HL-60 (cell line): ENCODE measurements around the gene SUN2.
A peak's percentile ranks its signal among the peaks of the same experiment; 100 is the strongest.

Experiments
- POLR2AphosphoS5 ChIP-seq: IDR thresholded peaks from 2 replicates; pipeline ENCODE4 v1.6.1; 2012; ENCODE audit warnings: low read depth
- REST ChIP-seq: IDR thresholded peaks from 2 replicates; pipeline ENCODE4 v1.6.1; 2012; ENCODE audit warnings: low read depth; ENCODE audit not compliant: insufficient replicate concordance
- TF ChIP-seq, protein P1 (sequence below): IDR thresholded peaks from one replicate; pipeline ENCODE4 v1.5.1; 2011; ENCODE audit warnings: low read length, control low read depth, inconsistent platforms; ENCODE audit not compliant: insufficient read depth

DNA sequence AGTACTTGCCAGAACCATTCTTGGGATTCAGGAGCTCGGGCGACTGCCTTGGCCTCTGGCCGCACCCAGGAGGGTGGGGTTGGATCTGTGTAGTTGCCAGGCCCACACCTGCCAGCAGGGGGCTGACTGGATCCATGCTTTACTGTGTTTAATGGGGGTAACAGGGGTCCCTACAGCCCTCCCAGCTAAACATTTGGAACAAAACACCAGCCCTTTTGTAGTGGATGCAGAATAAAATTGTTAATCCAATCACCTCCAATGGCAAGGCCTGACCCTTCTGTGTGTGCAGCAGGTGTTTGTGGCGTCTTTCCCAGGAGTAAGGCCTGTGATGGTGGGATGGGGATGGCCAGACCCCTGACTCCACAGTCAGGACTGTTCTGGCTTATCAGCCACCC lies 22.5 kb downstream of the SUN2 start:
- TF ChIP-seq POLR2AphosphoS5 (peak; percentile 58; the same call in 1 of the 2 replicates), REST (no peak)
- TF ChIP-seq, protein P1, sequence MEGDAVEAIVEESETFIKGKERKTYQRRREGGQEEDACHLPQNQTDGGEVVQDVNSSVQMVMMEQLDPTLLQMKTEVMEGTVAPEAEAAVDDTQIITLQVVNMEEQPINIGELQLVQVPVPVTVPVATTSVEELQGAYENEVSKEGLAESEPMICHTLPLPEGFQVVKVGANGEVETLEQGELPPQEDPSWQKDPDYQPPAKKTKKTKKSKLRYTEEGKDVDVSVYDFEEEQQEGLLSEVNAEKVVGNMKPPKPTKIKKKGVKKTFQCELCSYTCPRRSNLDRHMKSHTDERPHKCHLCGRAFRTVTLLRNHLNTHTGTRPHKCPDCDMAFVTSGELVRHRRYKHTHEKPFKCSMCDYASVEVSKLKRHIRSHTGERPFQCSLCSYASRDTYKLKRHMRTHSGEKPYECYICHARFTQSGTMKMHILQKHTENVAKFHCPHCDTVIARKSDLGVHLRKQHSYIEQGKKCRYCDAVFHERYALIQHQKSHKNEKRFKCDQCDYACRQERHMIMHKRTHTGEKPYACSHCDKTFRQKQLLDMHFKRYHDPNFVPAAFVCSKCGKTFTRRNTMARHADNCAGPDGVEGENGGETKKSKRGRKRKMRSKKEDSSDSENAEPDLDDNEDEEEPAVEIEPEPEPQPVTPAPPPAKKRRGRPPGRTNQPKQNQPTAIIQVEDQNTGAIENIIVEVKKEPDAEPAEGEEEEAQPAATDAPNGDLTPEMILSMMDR = peak; percentile 64
